ENCODE measurements around the gene STK31.

DNA sequence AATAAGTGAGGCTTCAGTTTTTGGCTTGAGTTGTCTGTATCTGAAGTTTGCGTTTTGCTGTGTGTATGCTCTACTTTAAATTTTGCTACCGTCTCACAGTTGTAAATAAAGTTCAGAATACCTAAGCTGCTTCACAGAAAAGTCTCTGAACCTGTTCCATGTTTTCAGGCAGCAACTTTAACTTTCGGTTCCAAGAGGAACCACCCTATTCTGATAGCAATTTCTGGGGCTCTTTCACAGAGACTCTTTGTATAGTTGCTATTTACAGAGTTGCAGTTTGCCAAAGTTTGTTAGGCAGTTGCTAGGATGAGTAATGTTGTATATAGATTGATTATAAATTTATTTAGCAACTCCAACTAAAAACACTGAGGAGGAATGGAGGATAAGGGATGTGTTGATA is 24.3 kb upstream of the STK31 start:
- TF ChIP-seq CTCF (IDR thresholded peaks at IDR 0.05 in 8 of 11, conservative IDR thresholded peaks at IDR 0.05 in 3 of 11) (no peak), POLR2AphosphoS5 (IDR thresholded peaks at IDR 0.05) (no peak), POLR2A (IDR thresholded peaks at IDR 0.05) (no peak)

Data from spleen (tissue), 7 donors.